NCI-H2227 (cell line): Measurements from ENCODE around the gene POLN.

Source experiments
- DNase-seq: peaks from one replicate; lab custom pipeline; 2025; ENCODE audit not compliant: unreplicated experiment; lab: John Stamatoyannopoulos, UW

Gene POLN

GRCh38 chr4:2126309-2127043 lies 115.4 kb downstream of the POLN start:
- DNase-seq: no peak

DNA sequence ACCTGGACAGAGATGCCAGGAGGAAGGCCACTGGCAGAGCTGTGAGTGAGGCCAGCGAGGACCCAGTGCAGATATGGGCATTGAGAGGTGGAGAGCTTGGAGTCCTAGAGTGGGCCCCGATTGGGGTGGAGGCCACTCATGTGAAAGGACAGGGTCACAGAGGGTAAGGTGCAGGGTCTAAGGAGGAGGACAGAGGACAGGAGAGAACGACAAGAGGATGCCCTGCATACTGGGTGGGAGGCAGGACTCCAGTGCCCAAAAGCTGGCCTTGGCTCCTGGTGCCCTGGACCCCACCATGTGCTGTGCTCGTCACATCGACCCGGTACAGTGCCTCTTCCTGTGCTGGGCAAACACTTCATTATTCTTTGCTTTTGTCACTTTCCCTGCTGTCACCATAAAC lies 116.1 kb downstream of the POLN start:
- DNase-seq: no peak

DNA sequence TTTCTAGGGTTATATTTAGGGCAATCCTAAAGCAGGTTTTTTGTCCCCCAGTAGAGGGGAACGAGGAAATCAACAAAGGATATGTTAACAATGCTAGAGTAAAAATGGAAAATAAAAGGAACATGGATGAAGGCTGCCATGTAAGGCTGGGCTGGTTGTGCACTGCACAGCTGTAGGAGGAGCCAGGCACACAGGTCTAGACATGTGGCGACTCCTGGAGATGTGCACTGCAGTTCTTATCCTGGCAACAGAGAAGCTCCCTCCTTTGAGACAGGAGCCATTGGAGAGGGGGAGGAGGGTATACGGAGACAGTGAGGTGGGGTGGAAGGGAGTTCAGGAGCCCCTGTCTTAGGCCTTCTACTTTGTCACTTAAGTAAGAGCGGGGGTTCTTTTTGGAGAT lies 116.9 kb downstream of the POLN start:
- DNase-seq: no peak

DNA sequence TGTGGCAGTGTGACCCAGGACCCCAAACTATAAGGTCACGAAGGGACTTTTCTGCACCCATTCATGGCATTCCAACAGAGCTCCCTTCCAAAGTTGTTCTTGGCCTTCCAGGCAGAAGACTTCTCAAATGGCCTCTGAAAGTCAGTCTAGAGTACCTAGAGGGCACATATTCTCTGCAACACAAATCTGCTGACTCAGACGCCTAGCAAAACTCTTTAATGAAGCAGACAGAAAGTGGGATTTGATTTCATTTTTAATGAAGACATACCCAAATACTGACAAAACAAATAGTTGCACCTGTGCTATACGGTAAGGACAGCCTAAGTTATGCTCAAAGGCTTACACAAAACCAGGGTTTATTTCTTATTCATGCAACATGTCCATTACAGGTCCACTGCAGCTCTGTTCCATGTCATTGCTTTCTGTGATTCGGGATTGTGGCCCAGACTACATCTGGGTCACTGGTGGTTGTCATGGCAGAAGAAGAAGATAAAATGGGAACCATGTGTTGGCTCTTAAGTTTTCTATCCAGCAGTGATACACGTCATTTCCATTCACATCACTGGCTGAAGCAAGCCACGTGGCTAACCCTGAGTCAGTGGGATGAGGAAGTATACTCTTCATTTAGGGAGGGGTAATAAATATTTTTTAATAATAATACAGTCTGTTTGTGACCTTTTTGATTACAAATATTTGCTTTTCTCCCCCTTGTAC lies 125.1 kb downstream of the POLN start:
- no peak for DNase-seq

DNA sequence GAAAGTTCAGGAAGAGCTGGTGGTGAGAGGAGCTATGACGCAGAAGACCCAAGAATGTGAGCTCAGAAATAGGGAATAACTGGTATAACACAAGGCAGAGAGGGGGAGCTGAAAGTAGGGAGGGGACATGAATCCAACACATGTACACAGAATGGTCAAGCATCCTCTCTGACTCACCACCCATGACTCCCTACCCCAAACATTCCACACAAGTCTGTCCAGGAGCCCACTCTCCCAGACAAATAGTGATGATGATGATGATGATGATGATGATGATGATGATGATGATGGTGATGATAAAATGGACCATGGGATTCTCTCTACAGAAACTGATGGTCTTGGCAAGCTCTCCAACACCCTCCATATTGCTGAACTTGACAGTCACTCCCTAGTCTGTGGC lies 136.4 kb downstream of the POLN start:
- no peak for DNase-seq

DNA sequence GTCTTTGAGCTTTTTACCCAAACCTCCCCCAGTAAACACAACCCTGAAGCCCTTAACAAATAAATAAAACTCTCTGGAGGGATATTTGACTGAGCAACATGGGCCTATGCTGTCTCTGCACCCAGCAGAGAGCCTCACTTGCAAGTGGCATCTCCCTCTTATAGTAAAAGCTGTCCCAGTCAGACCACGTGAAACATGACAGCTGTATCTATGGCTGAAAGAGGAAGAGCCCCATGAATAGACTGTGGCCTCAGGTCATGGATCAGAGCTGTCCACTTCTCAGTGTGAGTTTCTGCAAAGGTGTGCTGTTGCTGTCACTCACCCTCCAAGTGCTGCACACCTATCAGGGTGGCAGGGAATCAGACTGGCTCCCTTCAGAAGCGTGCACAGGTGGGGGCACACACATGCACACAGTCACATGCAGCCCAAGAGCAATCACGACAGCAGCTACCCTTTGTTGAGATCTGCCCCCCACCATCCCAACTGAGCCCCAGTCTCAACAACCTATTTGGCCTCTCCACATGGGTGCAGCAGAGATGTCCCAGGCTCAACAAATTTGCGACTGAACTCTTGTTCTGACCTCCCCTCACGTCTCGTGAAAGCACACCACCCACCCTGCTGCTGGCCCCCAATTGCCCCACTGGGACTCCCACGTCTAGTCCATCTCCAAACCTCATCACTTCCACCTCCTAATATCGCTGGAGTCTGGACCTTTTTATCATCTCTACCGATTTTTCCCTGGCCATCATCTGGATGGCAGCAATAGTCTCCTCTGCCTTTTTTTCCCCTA lies 137.2 kb downstream of the POLN start:
- DNase-seq: no peak

DNA sequence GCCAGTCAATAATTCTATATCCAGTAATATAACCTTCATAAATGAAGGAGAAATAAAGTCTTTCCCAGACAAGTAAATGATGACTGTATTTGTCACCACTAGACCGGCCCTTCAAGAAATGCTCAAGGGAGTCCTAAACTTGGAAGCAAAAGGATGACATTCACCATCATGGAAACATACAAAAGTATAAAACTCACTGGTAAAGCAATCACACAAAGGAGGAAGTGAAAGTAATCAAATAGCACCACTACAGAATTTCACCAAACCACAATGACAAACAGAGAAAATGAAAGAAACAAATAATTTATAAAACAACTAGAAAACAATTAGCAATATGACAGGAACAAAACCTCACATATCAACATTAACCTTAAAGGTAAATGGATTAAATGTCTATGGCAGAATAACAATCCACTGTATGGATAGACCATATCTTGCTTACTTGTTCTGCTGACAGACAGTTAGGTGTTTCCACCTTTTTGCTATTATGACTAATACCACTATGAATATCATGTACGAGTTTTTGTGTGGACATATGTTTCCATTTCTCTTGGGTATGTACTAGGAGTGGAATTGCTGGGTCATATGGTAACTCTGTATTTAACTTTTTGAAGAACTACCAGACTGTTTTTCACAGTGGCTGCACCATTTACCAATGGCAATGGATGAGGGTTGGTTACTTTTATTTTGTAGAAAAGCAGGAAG lies 137.9 kb downstream of the POLN start:
- no peak for DNase-seq

- DNase-seq: no peak
These were observed 138.6 kb downstream of the POLN start for GRCh38 chr4:2103127-2103842.

DNA sequence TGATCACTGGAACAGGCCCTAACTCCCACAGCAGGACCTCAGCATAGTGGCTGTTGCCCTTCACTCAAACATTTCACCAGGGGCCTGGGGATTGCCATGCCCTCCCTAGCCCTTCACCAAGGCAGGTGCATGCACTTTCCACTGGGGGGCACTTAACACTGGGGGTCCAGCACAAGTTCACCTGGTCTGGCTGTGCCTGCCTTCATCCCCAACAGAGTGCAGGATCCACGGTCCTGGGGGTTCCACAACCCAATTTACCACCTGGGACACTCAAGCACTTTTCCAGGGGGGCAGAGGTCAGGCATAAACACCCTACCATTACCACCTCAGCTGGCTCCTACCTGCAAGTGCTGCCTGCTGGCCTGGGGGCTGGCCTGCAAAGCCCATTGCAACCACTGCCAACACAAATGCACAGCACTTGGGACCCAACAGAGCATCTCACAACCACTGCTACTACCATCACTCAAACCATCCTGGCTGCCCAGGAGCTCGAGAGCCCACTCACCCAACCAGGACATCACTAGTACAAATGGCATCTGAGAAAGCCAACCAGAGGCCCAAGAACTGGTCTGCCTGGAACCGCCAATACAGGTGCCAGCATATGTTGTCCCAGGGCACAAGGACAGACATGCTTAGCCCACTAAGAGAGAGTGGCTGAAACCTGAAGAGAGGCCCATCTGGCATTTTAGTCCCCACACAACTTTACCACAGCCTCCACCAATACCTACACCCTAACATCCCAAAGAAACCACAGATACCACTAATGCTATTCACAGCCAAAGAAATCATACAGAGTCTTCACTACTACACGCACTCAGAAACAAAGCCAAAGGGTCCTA lies 139.7 kb downstream of the POLN start:
- DNase-seq: no peak

DNA sequence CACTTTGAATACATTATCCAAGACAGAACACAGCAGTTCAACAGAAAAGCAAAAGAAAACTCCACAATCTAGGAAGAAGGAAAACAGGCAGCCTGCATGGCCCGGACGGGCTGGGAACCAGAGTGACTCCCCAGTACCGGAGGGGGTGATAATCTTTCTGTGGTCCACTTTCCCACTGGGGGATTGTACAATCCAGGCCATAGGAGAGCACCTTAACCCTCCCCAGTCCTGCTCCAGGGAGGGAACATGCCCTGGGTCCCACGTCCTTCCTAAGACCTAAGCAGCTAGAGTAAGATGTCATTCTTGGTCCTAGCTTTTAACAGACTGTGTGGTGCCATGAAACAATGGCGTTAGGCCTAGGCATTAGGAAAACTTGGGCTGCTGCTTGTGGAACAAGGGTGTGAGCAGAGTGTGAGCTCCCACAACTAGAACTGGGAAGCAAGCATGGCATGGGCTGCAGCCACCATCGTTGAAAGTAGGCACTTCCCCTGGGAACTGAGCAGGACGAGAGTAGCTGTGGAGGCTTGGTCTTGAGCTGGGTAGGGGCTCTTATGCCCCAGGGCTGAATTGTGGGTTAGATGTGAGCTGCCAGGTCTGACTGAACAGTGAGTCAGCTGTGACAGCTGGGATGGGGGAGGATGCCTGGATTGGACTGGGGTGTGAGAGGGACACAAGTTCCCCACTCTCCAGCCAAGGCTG lies 140.4 kb downstream of the POLN start:
- no peak for DNase-seq

DNA sequence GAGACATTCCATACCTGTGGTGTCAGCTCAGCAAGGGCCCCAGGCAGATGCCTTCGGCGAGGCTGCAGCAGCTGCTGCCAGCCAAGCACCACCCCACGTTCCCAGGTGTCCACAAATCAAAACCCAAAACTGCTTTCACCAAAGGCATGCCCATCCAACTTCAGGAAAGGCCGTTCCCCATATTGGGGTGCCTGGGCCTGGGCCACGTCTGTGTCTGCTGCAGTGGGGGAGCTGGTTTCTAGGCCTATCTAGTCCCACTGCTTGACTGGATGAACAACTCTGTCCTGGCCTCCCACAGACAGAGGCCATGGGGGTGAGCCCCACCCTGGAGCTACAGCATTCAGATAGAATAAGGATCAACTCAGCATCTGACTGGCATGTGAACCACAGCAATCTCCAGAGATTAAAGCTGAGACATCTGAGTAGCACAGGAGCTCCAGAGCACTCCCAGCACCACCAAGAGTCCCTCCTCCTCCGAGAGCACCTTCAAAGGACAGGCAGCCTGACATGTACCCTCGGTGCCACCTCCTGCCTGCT lies 145.8 kb downstream of the POLN start:
- no peak for DNase-seq

GRCh38 chr4:2095236-2096072 lies 146.5 kb downstream of the POLN start:
- DNase-seq: no peak

- DNase-seq: no peak
These were observed 147.4 kb downstream of the POLN start for GRCh38 chr4:2094545-2094944.

DNA sequence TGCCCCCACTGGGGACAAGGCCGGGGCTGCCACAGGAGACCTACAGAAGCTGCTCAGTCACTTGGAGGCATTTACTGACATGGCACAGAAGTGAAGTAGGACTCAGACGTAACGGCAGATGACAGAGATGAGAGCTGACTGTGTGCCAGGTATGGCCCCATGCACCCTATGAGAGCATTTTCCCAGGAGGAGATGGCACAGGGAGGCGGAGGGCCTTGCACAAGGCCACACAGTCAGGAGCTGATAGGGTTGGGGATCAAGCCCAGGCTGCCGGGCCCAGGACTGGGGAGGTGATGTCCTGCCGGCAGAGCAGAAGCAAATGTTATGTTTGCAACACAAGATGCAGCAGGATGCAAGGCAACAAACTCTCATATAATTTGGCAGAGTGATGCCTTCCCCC lies 148.7 kb downstream of the POLN start:
- DNase-seq: no peak

DNA sequence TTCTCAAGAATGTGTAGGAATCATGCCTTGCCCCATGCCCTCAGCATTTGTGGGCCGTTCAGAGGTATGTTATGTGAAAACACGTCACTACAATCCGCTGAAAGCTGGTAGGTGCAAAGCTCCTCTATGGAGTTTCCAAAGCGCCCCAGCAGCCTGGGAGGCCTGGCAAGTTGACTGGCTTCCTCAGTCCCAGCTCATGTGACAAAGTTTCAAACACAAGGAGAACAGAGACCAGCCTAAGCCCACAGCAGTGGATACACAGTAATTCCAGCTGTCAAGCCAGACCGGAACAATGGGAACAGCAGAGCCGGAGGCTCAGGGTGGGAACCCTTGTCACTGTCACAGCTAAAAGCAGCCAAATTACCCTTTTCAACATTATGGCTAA lies 149.3 kb downstream of the POLN start:
- DNase-seq: no peak

DNA sequence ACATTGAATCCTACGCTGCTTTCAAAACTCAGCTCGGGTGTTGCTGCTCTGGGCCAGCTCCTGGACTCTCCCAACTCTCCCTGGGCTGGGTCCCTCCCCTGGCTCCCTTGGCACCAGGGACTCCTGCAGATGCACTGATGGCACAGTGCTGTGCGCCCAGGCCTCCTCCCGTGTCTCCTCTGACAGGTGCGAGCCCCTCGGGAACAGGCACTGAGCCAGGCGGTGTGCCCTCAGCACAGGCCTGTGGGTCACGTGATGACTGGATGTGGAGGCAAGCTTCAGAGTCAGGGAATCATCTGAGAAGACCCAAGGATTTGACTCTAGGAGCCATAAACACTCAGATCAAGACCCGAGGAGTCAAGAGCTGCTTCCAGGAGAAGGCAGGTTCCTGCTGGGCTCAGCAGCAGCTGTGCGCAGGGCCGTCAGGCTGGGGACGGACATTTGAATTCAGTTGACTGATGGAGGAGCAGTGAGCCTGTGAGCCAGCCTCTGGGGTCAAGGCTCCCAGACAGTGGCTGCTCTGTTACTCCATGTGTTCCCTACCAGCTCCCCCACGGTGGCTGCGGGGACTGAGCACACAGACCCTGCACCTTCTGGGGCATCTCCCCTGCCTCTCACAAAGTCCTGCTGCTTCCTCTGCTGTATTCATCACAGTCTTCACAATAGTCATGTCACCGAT lies 149.8 kb downstream of the POLN start:
- no peak for DNase-seq

- no peak for DNase-seq
These were observed 151.3 kb downstream of the POLN start for GRCh38 chr4:2090642-2091041.

GRCh38 chr4:2089222-2089621 lies 152.7 kb downstream of the POLN start:
- DNase-seq: no peak
